H9 (cell line): ENCODE measurements around the gene LTF. TPM values are rescaled to one million over a fixed set of nuclear protein-coding genes. Genes with fewer than 3 reads are reported as not detected.

Experiments used
- DNase-seq: peaks from one replicate; pipeline ENCODE4 v3.0.0-alpha.2; 2017
- H2AFZ ChIP-seq: one replicate; pipeline ENCODE4 v1.6.1; 2013; ENCODE audit warnings: mild to moderate bottlenecking, low read length, control low read depth, moderate library complexity
- H2AK5ac ChIP-seq: 2 replicates; pipeline ENCODE4 v1.6.1; 2013; ENCODE audit warnings: low read length, control low read depth, mixed read lengths; ENCODE audit not compliant: insufficient read length
- H2BK120ac ChIP-seq: one replicate; pipeline ENCODE4 v1.6.1; 2013; ENCODE audit warnings: low read depth, mild to moderate bottlenecking, low read length, control low read depth, inconsistent platforms; ENCODE audit not compliant: poor library complexity, severe bottlenecking
- H2BK12ac ChIP-seq: 2 replicates; pipeline ENCODE4 v1.6.1; 2013; ENCODE audit warnings: low read length, control low read depth, mixed read lengths, low read depth; ENCODE audit not compliant: insufficient read length
- H2BK15ac ChIP-seq: 2 replicates; pipeline ENCODE4 v1.6.1; 2013; ENCODE audit warnings: low read depth, low read length, control low read depth
- H2BK20ac ChIP-seq: one replicate; pipeline ENCODE4 v1.6.1; 2013; ENCODE audit warnings: low read depth, mild to moderate bottlenecking, low read length, control low read depth, inconsistent platforms; ENCODE audit not compliant: poor library complexity, severe bottlenecking
- H2BK5ac ChIP-seq: 2 replicates; pipeline ENCODE4 v1.6.1; 2013; ENCODE audit warnings: low read length, control low read depth, mixed read lengths; ENCODE audit not compliant: insufficient read length
- H3K14ac ChIP-seq: 2 replicates; pipeline ENCODE4 v1.6.1; 2013; ENCODE audit warnings: low read length, control low read depth; ENCODE audit not compliant: insufficient read depth
- H3K18ac ChIP-seq: 2 replicates; pipeline ENCODE4 v1.6.1; 2013; ENCODE audit warnings: low read depth, mild to moderate bottlenecking, mixed read lengths, low read length, control low read depth; ENCODE audit not compliant: insufficient read length
- H3K23ac ChIP-seq: 2 replicates; pipeline ENCODE4 v1.6.1; 2013; ENCODE audit warnings: low read length, control low read depth, mixed read lengths, low read depth; ENCODE audit not compliant: insufficient read length
- H3K23me2 ChIP-seq: 2 replicates; pipeline ENCODE4 v1.6.1; 2013; ENCODE audit warnings: low read depth, mild to moderate bottlenecking, mixed read lengths, low read length, control low read depth; ENCODE audit not compliant: insufficient read length, poor library complexity, severe bottlenecking
- H3K27ac ChIP-seq: 2 replicates; pipeline ENCODE4 v1.5.1; 2013; ENCODE audit warnings: low read length, control low read depth, mixed read lengths, low read depth; ENCODE audit not compliant: insufficient read length
- H3K27me3 ChIP-seq: 2 replicates; pipeline ENCODE4 v1.6.1; 2013; ENCODE audit warnings: low read length, control low read depth, inconsistent platforms; ENCODE audit not compliant: insufficient read depth
- H3K4ac ChIP-seq: 2 replicates; pipeline ENCODE4 v1.6.1; 2013; ENCODE audit warnings: low read depth, mild to moderate bottlenecking, control low read depth, inconsistent platforms, low read length, moderate library complexity
- H3K4me1 ChIP-seq: 2 replicates; pipeline ENCODE4 v1.6.1; 2013; ENCODE audit warnings: low read length, control low read depth, inconsistent platforms; ENCODE audit not compliant: insufficient read depth
- H3K4me2 ChIP-seq: 2 replicates; pipeline ENCODE4 v1.6.1; 2013; ENCODE audit warnings: low read length, control low read depth, mixed read lengths; ENCODE audit not compliant: insufficient read length, insufficient read depth
- H3K56ac ChIP-seq: 2 replicates; pipeline ENCODE4 v1.6.1; 2013; ENCODE audit warnings: low read depth, mild to moderate bottlenecking, mixed read lengths, low read length, control low read depth; ENCODE audit not compliant: insufficient read length
- H3K79me1 ChIP-seq: 2 replicates; pipeline ENCODE4 v1.6.1; 2013; ENCODE audit warnings: low read depth, mild to moderate bottlenecking, moderate library complexity, low read length, control low read depth, inconsistent platforms; ENCODE audit not compliant: insufficient read depth, poor library complexity, severe bottlenecking
- H3K79me2 ChIP-seq: 2 replicates; pipeline ENCODE4 v1.6.1; 2013; ENCODE audit warnings: low read length, control low read depth, inconsistent platforms; ENCODE audit not compliant: insufficient read depth
- H3K9ac ChIP-seq: 2 replicates; pipeline ENCODE4 v1.6.1; 2013; ENCODE audit warnings: low read length, control low read depth, mixed read lengths; ENCODE audit not compliant: insufficient read length; ENCODE audit errors: extremely low read depth
- H3K9me3 ChIP-seq: one replicate; pipeline ENCODE4 v1.6.1; 2013; ENCODE audit warnings: low read depth, low read length, inconsistent platforms; ENCODE audit not compliant: control insufficient read depth
- H3T11ph ChIP-seq: one replicate; pipeline ENCODE4 v1.6.1; 2013; ENCODE audit warnings: mild to moderate bottlenecking, low read length, control low read depth, inconsistent platforms
- H4K20me1 ChIP-seq: one replicate; pipeline ENCODE4 v1.6.1; 2013; ENCODE audit not compliant: control insufficient read depth, insufficient read length, insufficient read depth
- H4K5ac ChIP-seq: 2 replicates; pipeline ENCODE4 v1.6.1; 2013; ENCODE audit warnings: low read depth, mild to moderate bottlenecking, mixed read lengths, low read length, control low read depth; ENCODE audit not compliant: insufficient read length
- H4K8ac ChIP-seq: replicated peaks from 2 replicates; pipeline ENCODE4 v1.6.1; 2013; ENCODE audit warnings: low read length, control low read depth, mixed read lengths, low read depth; ENCODE audit not compliant: insufficient read length
- H4K91ac ChIP-seq: 2 replicates; pipeline ENCODE4 v1.6.1; 2013; ENCODE audit warnings: low read depth, mild to moderate bottlenecking, moderate library complexity, mixed read lengths, low read length, control low read depth; ENCODE audit not compliant: insufficient read length
- H3K27ac Mint-ChIP-seq, 3 experiments: 2 replicates in 2 of 3; 3 replicates in 1 of 3; pipeline ENCODE4 v1.8.0; 2020 to 2021; ENCODE audit warnings: mixed read lengths in 3 of 3, mild to moderate bottlenecking in 1 of 3, moderate library complexity in 1 of 3
- H3K27me3 Mint-ChIP-seq: 2 replicates; pipeline ENCODE4 v1.8.0; 2021; ENCODE audit warnings: low read depth, mild to moderate bottlenecking, moderate library complexity, mixed read lengths
- H3K36me3 Mint-ChIP-seq, 3 experiments: 2 replicates in 2 of 3; 3 replicates in 1 of 3; pipeline ENCODE4 v1.8.0; 2020 to 2021; ENCODE audit warnings: low read depth in 3 of 3, mixed read lengths in 3 of 3; ENCODE audit not compliant: insufficient read depth in 1 of 3
- H3K4me1 Mint-ChIP-seq, 2 experiments: 2 replicates each; pipeline ENCODE4 v1.8.0; 2020; ENCODE audit warnings: mixed read lengths in 2 of 2
- H3K4me3 Mint-ChIP-seq, 2 experiments: 2 replicates in 1 of 2; 3 replicates in 1 of 2; pipeline ENCODE4 v1.8.0; 2020 to 2021; ENCODE audit warnings: mild to moderate bottlenecking in 2 of 2, mixed read lengths in 2 of 2, moderate library complexity in 1 of 2
- H3K9me3 Mint-ChIP-seq, 2 experiments: 2 replicates in 1 of 2; 3 replicates in 1 of 2; pipeline ENCODE4 v1.8.0; 2020; ENCODE audit warnings: mild to moderate bottlenecking in 2 of 2, mixed read lengths in 2 of 2, moderate library complexity in 1 of 2
- WGBS: extraction: QIAGEN DNeasy Blood & Tissue Kit; methylation state at CpG from one replicate; pipeline ENCODE4 v1.1.7; 2013; ENCODE audit warnings: missing lambda C conversion rate, low lambda C conversion rate, mixed read lengths; ENCODE audit not compliant: insufficient read length; ENCODE audit errors: extremely low coverage; 5-methylcytosine and 5-hydroxymethylcytosine counted together
- total RNA-seq: library from RNA; stranded (reverse); gene quantifications from 2 replicates; pipeline ENCODE4 v1.2.1, GENCODE V29; 2021
- TF ChIP-seq, protein P1 (sequence below): fragments of 200-600 bp; sonication (generic); conservative IDR thresholded peaks from 3 replicates; pipeline ENCODE4 v1.8.0; 2021; ENCODE audit warnings: antibody characterized with exemption, mild to moderate bottlenecking

LTF gene
- total RNA-seq, 1 experiment from 2014 or later: not detected

DNA sequence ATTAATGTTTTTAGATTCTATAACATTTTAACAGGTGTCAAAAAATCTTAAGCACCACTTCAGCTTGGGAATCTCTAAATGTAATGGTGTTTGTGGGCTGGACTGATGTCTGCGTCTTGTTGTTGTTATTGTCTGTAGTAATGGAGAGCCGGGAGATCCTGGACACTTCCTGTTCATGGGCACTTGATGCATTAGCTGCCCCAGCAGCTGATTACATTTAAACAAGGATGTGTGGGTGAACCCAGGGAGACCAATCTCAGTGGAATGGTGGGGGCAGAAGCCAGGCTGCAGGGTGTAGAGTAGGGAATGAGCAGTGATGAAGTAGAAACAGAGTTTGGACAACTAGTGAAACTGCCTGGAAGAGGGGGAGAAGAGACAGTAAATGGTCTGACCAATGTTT is 65.6 kb downstream of the LTF start:
- Histone ChIP-seq H4K91ac (no peak overlapping the region), H2BK12ac (no peak overlapping the region), H3K27ac (no peak overlapping the region), H4K20me1 (no peaks in the 10 kb centered on the region), H2BK15ac (no peak overlapping the region), H3K18ac (no peak overlapping the region), H3K23me2 (no peaks in the 10 kb centered on the region), H3K56ac (no peak overlapping the region), H3K4me1 (no peaks in the 10 kb centered on the region), H3T11ph (no peak overlapping the region), H3K79me1 (no peaks in the 10 kb centered on the region), H2BK120ac (no peak overlapping the region), H3K27me3 (no peaks in the 10 kb centered on the region), H3K4me2 (no peak overlapping the region), H3K4ac (no peak overlapping the region), H3K23ac (no peak overlapping the region), H2BK20ac (no peak overlapping the region), H2AK5ac (no peak overlapping the region), H4K8ac (no peak overlapping the region), H4K5ac (no peak overlapping the region), H2BK5ac (no peak overlapping the region), H3K9me3 (no peaks in the 10 kb centered on the region), H3K14ac (no peak overlapping the region), H3K79me2 (no peaks in the 10 kb centered on the region), H3K9ac (no peak overlapping the region), H2AFZ (no peak overlapping the region)
- Mint-ChIP-seq H3K4me3 (no peak overlapping the region), H3K36me3 (no peaks in the 10 kb centered on the region), H3K27me3 (peaks cover 9% of the 10 kb centered on the region), H3K27ac (no peak overlapping the region), H3K9me3 (no peaks in the 10 kb centered on the region), H3K4me1 (peaks cover 0 to 3% of the 10 kb centered on the region in 2 experiments; a peak in 1 of 4 replicates)
- no CpG with 5 or more reads among the region's 2 CpGs for WGBS
- DNase-seq: no peak
- TF ChIP-seq, protein P1, sequence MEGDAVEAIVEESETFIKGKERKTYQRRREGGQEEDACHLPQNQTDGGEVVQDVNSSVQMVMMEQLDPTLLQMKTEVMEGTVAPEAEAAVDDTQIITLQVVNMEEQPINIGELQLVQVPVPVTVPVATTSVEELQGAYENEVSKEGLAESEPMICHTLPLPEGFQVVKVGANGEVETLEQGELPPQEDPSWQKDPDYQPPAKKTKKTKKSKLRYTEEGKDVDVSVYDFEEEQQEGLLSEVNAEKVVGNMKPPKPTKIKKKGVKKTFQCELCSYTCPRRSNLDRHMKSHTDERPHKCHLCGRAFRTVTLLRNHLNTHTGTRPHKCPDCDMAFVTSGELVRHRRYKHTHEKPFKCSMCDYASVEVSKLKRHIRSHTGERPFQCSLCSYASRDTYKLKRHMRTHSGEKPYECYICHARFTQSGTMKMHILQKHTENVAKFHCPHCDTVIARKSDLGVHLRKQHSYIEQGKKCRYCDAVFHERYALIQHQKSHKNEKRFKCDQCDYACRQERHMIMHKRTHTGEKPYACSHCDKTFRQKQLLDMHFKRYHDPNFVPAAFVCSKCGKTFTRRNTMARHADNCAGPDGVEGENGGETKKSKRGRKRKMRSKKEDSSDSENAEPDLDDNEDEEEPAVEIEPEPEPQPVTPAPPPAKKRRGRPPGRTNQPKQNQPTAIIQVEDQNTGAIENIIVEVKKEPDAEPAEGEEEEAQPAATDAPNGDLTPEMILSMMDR: no peak
